Uterine smooth muscle cell (primary cell): ENCODE measurements around the gene TUB. TPM values are rescaled to one million over a fixed set of nuclear protein-coding genes. Genes with fewer than 3 reads are reported as not detected.

Source experiments
- total RNA-seq: library from RNA; depleted of rRNA; stranded (reverse); fragments of >200 nt; gene quantifications from 2 replicates; pipeline ENCODE4 v1.2.3, GENCODE V29; 2014

The TUB gene, protein sequence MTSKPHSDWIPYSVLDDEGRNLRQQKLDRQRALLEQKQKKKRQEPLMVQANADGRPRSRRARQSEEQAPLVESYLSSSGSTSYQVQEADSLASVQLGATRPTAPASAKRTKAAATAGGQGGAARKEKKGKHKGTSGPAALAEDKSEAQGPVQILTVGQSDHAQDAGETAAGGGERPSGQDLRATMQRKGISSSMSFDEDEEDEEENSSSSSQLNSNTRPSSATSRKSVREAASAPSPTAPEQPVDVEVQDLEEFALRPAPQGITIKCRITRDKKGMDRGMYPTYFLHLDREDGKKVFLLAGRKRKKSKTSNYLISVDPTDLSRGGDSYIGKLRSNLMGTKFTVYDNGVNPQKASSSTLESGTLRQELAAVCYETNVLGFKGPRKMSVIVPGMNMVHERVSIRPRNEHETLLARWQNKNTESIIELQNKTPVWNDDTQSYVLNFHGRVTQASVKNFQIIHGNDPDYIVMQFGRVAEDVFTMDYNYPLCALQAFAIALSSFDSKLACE
- 8.9 and 16.7 TPM in 2 replicates for total RNA-seq

GRCh38 chr11:8080674-8081590 is at the start of gene TUB:
Gene TUB (plus strand): TSS chr11:8081211. CDS start chr11:8081511, 300 bp downstream.

Other genes starting within 250 kb of the TUB start
- not detected in 2 replicates for gene OR10A6, start 149.9 kb upstream of the TUB start, total RNA-seq
- 0.11 and 0.12 TPM in 2 replicates for gene OR10A3, start 139.5 kb upstream of the TUB start, total RNA-seq
- gene NLRP10, start 115.8 kb upstream of the TUB start, total RNA-seq: 4.0 and 10.7 TPM in 2 replicates
- gene EIF3F, start 93.9 kb upstream of the TUB start, total RNA-seq: 147 and 210 TPM in 2 replicates
- under 0.01 and 0.11 TPM in 2 replicates for gene RIC3, start 87.8 kb downstream of the TUB start, total RNA-seq
- not detected in 2 replicates for gene LMO1, start 182.7 kb downstream of the TUB start, total RNA-seq